ENCODE data around the gene SNAPC2. TPM values are rescaled to one million over a fixed set of nuclear protein-coding genes. Genes with fewer than 3 reads are reported as not detected.

Gene SNAPC2
- total RNA-seq, 4 donors from 2014 or later, result 11.4 to 35.9 (median 13.0) TPM

DNA sequence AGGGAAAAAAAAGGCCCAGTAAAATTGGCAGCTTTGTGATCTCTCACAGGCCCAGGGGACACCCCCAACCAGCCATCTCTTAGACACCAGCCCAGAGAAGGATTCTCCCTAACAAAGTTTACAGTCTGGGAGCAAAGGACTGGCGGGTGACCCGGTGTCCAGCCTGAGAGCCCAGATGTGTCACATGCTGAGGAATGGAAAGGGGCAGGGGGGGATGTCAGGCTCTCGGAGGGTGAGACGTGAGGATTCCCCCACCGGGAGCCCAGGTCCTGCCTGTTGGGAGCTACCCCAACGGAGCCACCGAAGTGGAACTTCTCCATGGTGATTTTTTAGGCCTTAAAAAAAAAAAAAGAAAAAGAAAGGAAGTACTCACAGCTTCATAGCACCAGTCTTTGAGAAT, 10.6 kb downstream of the SNAPC2 start:
- no peak overlapping the region for H3K4me3 ChIP-seq
- H3K36me3 ChIP-seq, result peaks cover 0 to 39% (median 19%) of the 10 kb centered on the region in 4 donors
- no peaks in the 10 kb centered on the region for H3K9me3 ChIP-seq
- no peak for TF ChIP-seq POLR2AphosphoS5 (IDR thresholded peaks at IDR 0.05)
- no peak for TF ChIP-seq CTCF (IDR thresholded peaks at IDR 0.05)
- TF ChIP-seq EP300 (IDR thresholded peaks at IDR 0.05; ENCODE audit: low read depth), result no peak
- no peak for TF ChIP-seq POLR2A (IDR thresholded peaks at IDR 0.05)
- intact Hi-C loops (cut with DNase I; ENCODE audit: low total_unique reads), result loop anchor here (10.0 kb wide), 1 partner anchor 74 kb away; the partner anchor contains the start of gene ELAVL1
- H3K27ac ChIP-seq, result peak overlapping the region; percentile 44 to 91 (median 83)
- WGBS, 2 donors (ENCODE audit: low coverage in 1 of 2), result 80 to 89% methylated on average over 7 of the region's 7 CpGs
- in situ Hi-C loops (cut with MboI; ENCODE audit: low pct_ligation_motif_present in 1 of 4, low pct_unique_long_range_greater_than_20kb in 1 of 4, low sequenced_read_pairs in 3 of 4), result no loop called here
- DNase-seq, result no peak
- no peaks in the 10 kb centered on the region for H3K27me3 ChIP-seq
- H3K4me1 ChIP-seq, result peaks cover 22 to 38% (median 30%) of the 10 kb centered on the region in 4 donors

DNA sequence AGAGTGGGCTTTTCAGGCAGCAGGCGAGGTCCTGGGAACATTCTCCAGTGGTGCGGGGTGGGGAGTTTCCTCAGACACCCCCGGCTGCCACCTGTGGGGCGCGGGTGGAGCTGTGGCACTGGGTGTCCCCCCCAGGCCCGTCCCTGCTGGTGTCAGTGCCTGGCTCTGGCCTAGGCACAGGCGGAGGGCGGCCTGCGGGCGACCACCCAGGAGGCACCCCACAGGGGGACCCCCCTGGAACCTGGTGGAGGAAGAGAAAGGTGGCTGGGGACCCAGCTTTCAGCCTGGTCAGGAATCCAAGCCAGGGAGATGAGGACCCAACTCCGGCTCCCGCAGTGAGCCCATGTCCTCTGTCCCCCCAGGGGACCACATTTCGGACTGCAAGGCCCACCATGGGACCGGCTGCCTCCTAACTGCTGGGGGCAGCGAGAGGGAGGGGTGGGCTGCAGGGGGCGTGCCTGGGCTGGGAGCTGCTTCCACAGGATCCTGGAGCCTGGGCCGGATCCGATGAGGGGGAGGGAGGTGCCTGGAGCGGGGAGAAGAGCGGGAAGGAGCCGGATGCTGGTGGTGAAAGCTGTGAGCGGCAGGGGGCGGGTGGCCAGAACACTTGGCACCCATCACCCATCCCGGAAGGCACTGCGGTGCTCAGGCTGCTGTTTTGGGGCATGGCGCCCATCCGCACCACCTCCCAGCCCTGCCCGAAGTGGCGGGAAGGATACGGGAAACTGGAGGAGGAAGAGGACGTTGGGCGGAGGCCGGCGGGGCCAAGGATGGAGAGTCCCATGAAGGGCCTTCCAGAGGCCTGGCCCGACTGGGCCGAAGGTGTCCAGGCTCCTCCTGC, 11.3 kb downstream of the SNAPC2 start:
- TF ChIP-seq POLR2A (IDR thresholded peaks at IDR 0.05), result no peak
- no peak for TF ChIP-seq EP300 (IDR thresholded peaks at IDR 0.05; ENCODE audit: low read depth)
- TF ChIP-seq POLR2AphosphoS5 (IDR thresholded peaks at IDR 0.05), result no peak
- TF ChIP-seq CTCF (IDR thresholded peaks at IDR 0.05), result no peak
- H3K36me3 ChIP-seq, result peaks cover 0 to 46% (median 21%) of the 10 kb centered on the region in 4 donors
- H3K27ac ChIP-seq, result peak overlapping the region; percentile 44 to 91 (median 83)
- H3K4me3 ChIP-seq, result no peak overlapping the region
- H3K9me3 ChIP-seq, result no peaks in the 10 kb centered on the region
- peaks cover 18 to 34% (median 26%) of the 10 kb centered on the region in 4 donors for H3K4me1 ChIP-seq
- 70 to 85% methylated on average over 2 to 31 of the region's 36 CpGs for WGBS, 2 donors (ENCODE audit: low coverage in 1 of 2)
- DNase-seq, result no peak
- intact Hi-C loops (cut with DNase I; ENCODE audit: low total_unique reads), result loop anchor here (10.0 kb wide), 1 partner anchor 73 kb away; the partner anchor contains the start of gene ELAVL1
- in situ Hi-C loops (cut with MboI; ENCODE audit: low pct_ligation_motif_present in 1 of 4, low pct_unique_long_range_greater_than_20kb in 1 of 4, low sequenced_read_pairs in 3 of 4), result no loop called here
- H3K27me3 ChIP-seq, result no peaks in the 10 kb centered on the region

- intact Hi-C loops (cut with DNase I; ENCODE audit: low total_unique reads) (loop anchor here (10.0 kb wide), 1 partner anchor 72 kb away; the partner anchor contains the start of gene ELAVL1), in situ Hi-C loops (cut with MboI; ENCODE audit: low pct_ligation_motif_present in 1 of 4, low pct_unique_long_range_greater_than_20kb in 1 of 4, low sequenced_read_pairs in 3 of 4) (no loop called here)
- no peak overlapping the region for H3K4me3 ChIP-seq
- peaks cover 14 to 24% (median 19%) of the 10 kb centered on the region in 4 donors for H3K4me1 ChIP-seq
- TF ChIP-seq POLR2AphosphoS5 (IDR thresholded peaks at IDR 0.05), result no peak
- no peak for TF ChIP-seq POLR2A (IDR thresholded peaks at IDR 0.05)
- TF ChIP-seq EP300 (IDR thresholded peaks at IDR 0.05; ENCODE audit: low read depth), result no peak
- no peak for TF ChIP-seq CTCF (IDR thresholded peaks at IDR 0.05)
- DNase-seq, result no peak
- no peaks in the 10 kb centered on the region for H3K9me3 ChIP-seq
- H3K27me3 ChIP-seq, result no peaks in the 10 kb centered on the region
- H3K36me3 ChIP-seq, result peaks cover 0 to 55% (median 26%) of the 10 kb centered on the region in 4 donors
- 90% methylated on average over 32 of the region's 32 CpGs; no CpG with 5 or more reads in 1 of the 2 donors for WGBS, 2 donors (ENCODE audit: low coverage in 1 of 2)
- H3K27ac ChIP-seq, result peak overlapping the region in 3 of 4 donors; percentile 80 to 91 (median 86)
Observed at GRCh38 chr19:7932276-7932929, 12.3 kb downstream of the SNAPC2 start.

GRCh38 chr19:7932930-7933300, 12.8 kb downstream of the SNAPC2 start:
- no peak overlapping the region for H3K27ac ChIP-seq
- H3K27me3 ChIP-seq, result no peaks in the 10 kb centered on the region
- intact Hi-C loops (cut with DNase I; ENCODE audit: low total_unique reads), result loop anchor here (10.0 kb wide), 1 partner anchor 72 kb away; the partner anchor contains the start of gene ELAVL1
- no peak overlapping the region for H3K4me3 ChIP-seq
- in situ Hi-C loops (cut with MboI; ENCODE audit: low pct_ligation_motif_present in 1 of 4, low pct_unique_long_range_greater_than_20kb in 1 of 4, low sequenced_read_pairs in 3 of 4), result no loop called here
- H3K9me3 ChIP-seq, result no peaks in the 10 kb centered on the region
- TF ChIP-seq POLR2A (IDR thresholded peaks at IDR 0.05) (no peak), CTCF (IDR thresholded peaks at IDR 0.05) (no peak), EP300 (IDR thresholded peaks at IDR 0.05; ENCODE audit: low read depth) (no peak), POLR2AphosphoS5 (IDR thresholded peaks at IDR 0.05) (no peak)
- H3K36me3 ChIP-seq, result peaks cover 0 to 60% (median 29%) of the 10 kb centered on the region in 4 donors
- 92% methylated on average over 10 of the region's 10 CpGs; no CpG with 5 or more reads in 1 of the 2 donors for WGBS, 2 donors (ENCODE audit: low coverage in 1 of 2)
- no peak for DNase-seq
- peaks cover 9 to 19% (median 14%) of the 10 kb centered on the region in 4 donors for H3K4me1 ChIP-seq

Measured in transverse colon (tissue), 4 donors.